Measurements from ENCODE around the gene IQSEC2. TPM values are rescaled to one million over a fixed set of nuclear protein-coding genes. Genes with fewer than 3 reads are reported as not detected.

The IQSEC2 gene
- total and polyA plus RNA-seq, 2 of the 8 experiments (the other 6 are each of a cell fraction or from before 2014, with no cell fraction given), result 6.1 to 54.9 TPM

DNA sequence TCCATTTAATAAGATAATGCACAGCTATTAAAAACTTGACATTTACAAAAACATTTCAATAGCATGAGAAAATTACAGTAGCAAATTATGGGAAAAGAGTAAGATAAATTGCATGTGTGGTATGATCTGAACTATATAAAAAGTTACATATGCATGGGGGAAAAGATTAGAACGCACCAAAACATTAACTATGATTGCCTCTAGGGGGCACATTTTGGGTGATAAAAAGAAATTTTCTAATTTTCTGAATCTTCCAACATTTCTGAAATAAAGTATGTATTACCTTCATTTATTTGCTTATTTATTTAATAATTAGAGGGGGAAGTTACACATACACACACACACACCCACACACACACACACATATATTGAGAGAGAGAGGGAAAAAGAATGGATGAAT, 36.8 kb downstream of the IQSEC2 start:
- H3K27ac ChIP-seq (ENCODE audit: low read depth, low read length), result no peak overlapping the region
- H3K27me3 ChIP-seq (replicated peaks in 1 of 4; ENCODE audit: control insufficient read depth in 3 of 4, extremely low read depth in 1 of 4, insufficient read depth in 3 of 4, low read length in 3 of 4), result no peaks in the 10 kb centered on the region
- FAIRE-seq, result no peak
- ChIA-PET POLR2A (ENCODE audit: partially characterized antibody) (interaction anchor here (1.2 kb wide), 1 partner anchor 19 kb away, joined by 3 read pairs; no protein-coding TSS in a partner anchor), CTCF (ENCODE audit: partially characterized antibody) (interaction anchor here (0.6 to 1.7 kb wide), 10 partner anchors 13 to 1591 kb away, joined by 3 to 12 read pairs (median 3); partner anchors contain the start of gene IQSEC2)
- no peak overlapping the region for H3K4me2 ChIP-seq (ENCODE audit: insufficient read depth in 1 of 2, low read depth in 2 of 2, low read length in 2 of 2)
- H4K91ac ChIP-seq (replicated peaks; ENCODE audit: insufficient read length, low read length), result no peak overlapping the region
- peaks cover 0 to 3% (median 0%) of the 10 kb centered on the region in 4 experiments; a peak in 1 of 8 replicates for H3K36me3 ChIP-seq (ENCODE audit: control insufficient read depth in 2 of 4, insufficient read depth in 4 of 4, low read length in 3 of 4)
- H3K9me3 ChIP-seq (ENCODE audit: insufficient read depth in 2 of 2, low read depth in 1 of 2, low read length in 1 of 2), result no peaks in the 10 kb centered on the region
- H2BK12ac ChIP-seq (ENCODE audit: low read depth, low read length), result no peak overlapping the region
- no peaks in the 10 kb centered on the region for H3K79me2 ChIP-seq (ENCODE audit: control insufficient read depth in 1 of 2, insufficient read depth in 2 of 2, low read length in 2 of 2)
- H3K23me2 ChIP-seq (ENCODE audit: low read depth, low read length), result no peaks in the 10 kb centered on the region; the same call in 1 of the 2 replicates
- H4K5ac ChIP-seq (ENCODE audit: insufficient read length, low read depth, low read length), result no peak overlapping the region
- no peaks in the 10 kb centered on the region for H3K79me1 ChIP-seq (ENCODE audit: low read depth, low read length)
- H2BK120ac ChIP-seq (replicated peaks; ENCODE audit: low read depth, low read length), result no peak overlapping the region
- H3K56ac ChIP-seq (replicated peaks; ENCODE audit: insufficient read length, low read depth, low read length), result no peak overlapping the region
- H2BK5ac ChIP-seq (ENCODE audit: low read depth, low read length), result no peak overlapping the region
- no peak overlapping the region for H2AK5ac ChIP-seq (ENCODE audit: low read depth, low read length)
- H2BK15ac ChIP-seq (ENCODE audit: low read length), result no peak overlapping the region
- H4K8ac ChIP-seq (ENCODE audit: extremely low read depth, insufficient read depth, low read length), result no peak overlapping the region
- H3K23ac ChIP-seq (ENCODE audit: insufficient read length), result no peak overlapping the region
- no peak overlapping the region for H3K4ac ChIP-seq (replicated peaks; ENCODE audit: insufficient read length, low read depth, low read length)
- H3K14ac ChIP-seq (ENCODE audit: insufficient read length), result no peak overlapping the region
- DNase-seq (ENCODE audit: low read depth in 1 of 2, low spot score in 2 of 2), result no peak
- H3K4me3 ChIP-seq (ENCODE audit: extremely low read depth in 1 of 4, insufficient read depth in 2 of 4, low read depth in 3 of 4, low read length in 4 of 4), result no peak overlapping the region
- no peak overlapping the region for H3K18ac ChIP-seq (ENCODE audit: extremely low read depth, low read length)
- no peaks in the 10 kb centered on the region for H3K4me1 ChIP-seq (replicated peaks in 1 of 4; ENCODE audit: control insufficient read depth in 3 of 4, insufficient read depth in 4 of 4, low read length in 3 of 4)
- no peak overlapping the region for H2BK20ac ChIP-seq (ENCODE audit: low read length)
- WGBS, 2 experiments (ENCODE audit: extremely low coverage in 1 of 2, insufficient coverage in 1 of 2, insufficient read length in 1 of 2, insufficient replicate concordance in 2 of 2, low coverage in 1 of 2, low lambda C conversion rate in 2 of 2, missing lambda C conversion rate in 1 of 2), result 81% methylated on average over 1 of the region's 1 CpG; no CpG with 5 or more reads in 1 of the 2 experiments
- H2AFZ ChIP-seq (ENCODE audit: low read length), result no peak overlapping the region
- TF ChIP-seq CBX8 (IDR thresholded peaks at IDR 0.05; ENCODE audit: borderline replicate concordance, low read depth, low read length) (no peak), HDAC6 (IDR thresholded peaks at IDR 0.05; ENCODE audit: low read depth, low read length) (no peak), POLR2A (IDR thresholded peaks at IDR 0.05; ENCODE audit: control extremely low read depth in 1 of 2, low read depth in 2 of 2, low read length in 2 of 2) (no peak)
- no peaks in the 10 kb centered on the region for H4K20me1 ChIP-seq (replicated peaks in 1 of 2; ENCODE audit: control insufficient read depth in 1 of 2, insufficient read depth in 2 of 2, low read length in 2 of 2)
- no peak overlapping the region for H3K9ac ChIP-seq (replicated peaks in 1 of 4; ENCODE audit: extremely low read depth in 1 of 4, low read depth in 3 of 4, low read length in 3 of 4)

Data from H1 (cell line).